ENCODE measurements around the gene MYD88. TPM values are rescaled to one million over a fixed set of nuclear protein-coding genes. Genes with fewer than 3 reads are reported as not detected.

The MYD88 gene
- total RNA-seq, 1 experiment from 2014 or later: 5.2 TPM

DNA sequence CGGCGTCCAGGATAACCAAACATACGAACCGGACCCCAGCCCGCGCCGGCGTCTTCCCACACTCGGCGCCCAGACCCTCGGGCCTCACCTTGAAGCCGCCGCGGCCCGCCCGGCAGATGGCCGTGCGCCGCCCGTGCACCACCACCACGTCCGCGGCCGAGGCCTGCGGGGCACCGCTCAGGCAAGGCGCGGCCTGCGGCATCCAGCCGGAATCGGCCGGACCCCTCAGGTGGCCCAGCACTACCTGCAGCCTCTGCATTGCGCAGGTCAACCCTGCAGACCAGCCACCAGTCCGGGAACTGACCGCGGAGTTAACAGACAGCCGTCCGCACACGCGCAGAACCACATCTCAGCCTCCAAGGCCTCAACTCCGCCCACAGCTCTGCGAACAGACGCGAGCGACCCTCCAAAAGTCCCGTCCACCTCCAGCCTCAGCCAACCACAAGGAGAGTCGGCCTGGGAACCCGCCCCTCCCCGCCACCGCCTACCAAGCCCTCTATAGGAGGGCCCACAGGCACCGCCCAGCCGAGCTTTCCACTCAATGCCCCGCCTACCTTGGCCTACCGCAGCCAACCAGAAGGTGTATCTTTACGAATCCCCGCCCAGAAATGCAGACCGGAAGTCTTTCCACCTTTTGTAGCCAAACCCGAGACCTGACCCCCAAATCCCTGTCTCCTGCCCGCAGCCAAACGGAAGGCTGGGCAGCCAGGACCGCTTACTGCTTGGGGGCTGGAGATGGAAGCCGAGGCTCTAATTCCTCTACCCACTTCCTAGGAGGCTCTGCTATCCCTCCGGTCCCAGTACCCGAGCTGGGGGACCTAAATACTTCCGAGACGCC lies 1.5 kb upstream of the MYD88 start, which contains the start of gene ACAA1:
TSS of gene ACAA1 (minus strand) at position 351 of the 838 bp plus-strand sequence. CDS start at position 259, 92 bp downstream.
- H3K36me3 ChIP-seq: peaks cover 30% of the 10 kb centered on the region
- H3K9me3 ChIP-seq (replicated peaks): no peaks in the 10 kb centered on the region
- no peaks in the 10 kb centered on the region for H3K27me3 ChIP-seq (replicated peaks)
- peak; percentile 96 to 98 for DNase-seq (ENCODE audit: low read depth in 1 of 2, low spot score in 2 of 2)
- peaks cover 20% of the 10 kb centered on the region for H3K4me1 ChIP-seq (replicated peaks)
- H3K4me3 ChIP-seq: peak within 1 kb of the TSS; percentile 83
- peak within 1 kb of the TSS; percentile 43 for H3K27ac ChIP-seq

GRCh38 chr3:38137615-38138348 lies 679 bp upstream of the MYD88 start:
- peaks cover 27% of the 10 kb centered on the region for H3K36me3 ChIP-seq
- H3K27me3 ChIP-seq (replicated peaks): no peaks in the 10 kb centered on the region
- peak in 1 of 2 experiments; percentile 33 for DNase-seq (ENCODE audit: low read depth in 1 of 2, low spot score in 2 of 2)

GRCh38 chr3:38139191-38139590 lies 730 bp downstream of the MYD88 start:
- no peaks in the 10 kb centered on the region for H3K27me3 ChIP-seq (replicated peaks)
- H3K36me3 ChIP-seq: peaks cover 19% of the 10 kb centered on the region
- peaks cover 20% of the 10 kb centered on the region for H3K4me1 ChIP-seq (replicated peaks)
- H3K4me3 ChIP-seq: peak overlapping the region; percentile 83
- H3K9me3 ChIP-seq (replicated peaks): no peaks in the 10 kb centered on the region
- H3K27ac ChIP-seq: no peak overlapping the region
- no peak for DNase-seq (ENCODE audit: low read depth in 1 of 2, low spot score in 2 of 2)

More at GRCh38 chr3:38137615-38138348, 679 bp upstream of the MYD88 start:
- Histone ChIP-seq H3K9me3 (replicated peaks) (no peaks in the 10 kb centered on the region), H3K4me1 (replicated peaks) (peaks cover 20% of the 10 kb centered on the region), H3K4me3 (peak overlapping the region; percentile 83), H3K27ac (peak overlapping the region; percentile 43)

DNA sequence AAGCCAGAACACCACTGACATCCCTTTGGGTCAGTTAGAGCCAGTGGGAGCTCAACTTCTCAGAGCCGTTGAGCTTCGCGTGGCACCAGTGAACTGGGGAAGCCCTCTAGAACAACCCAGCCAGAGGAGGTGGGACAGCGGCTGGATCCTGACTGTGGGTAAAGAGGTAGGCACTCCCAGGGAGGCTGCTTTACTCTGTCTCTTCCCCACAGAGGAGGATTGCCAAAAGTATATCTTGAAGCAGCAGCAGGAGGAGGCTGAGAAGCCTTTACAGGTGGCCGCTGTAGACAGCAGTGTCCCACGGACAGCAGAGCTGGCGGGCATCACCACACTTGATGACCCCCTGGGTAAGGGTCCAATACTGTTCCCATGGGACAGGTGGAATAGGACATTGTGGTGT lies 1.2 kb downstream of the MYD88 start:
- H3K4me3 ChIP-seq: peak overlapping the region; percentile 83
- peaks cover 16% of the 10 kb centered on the region for H3K36me3 ChIP-seq
- no peaks in the 10 kb centered on the region for H3K27me3 ChIP-seq (replicated peaks)
- H3K4me1 ChIP-seq (replicated peaks): peaks cover 20% of the 10 kb centered on the region
- no peak overlapping the region for H3K27ac ChIP-seq
- no peaks in the 10 kb centered on the region for H3K9me3 ChIP-seq (replicated peaks)
- DNase-seq (ENCODE audit: low read depth in 1 of 2, low spot score in 2 of 2): peak in 1 of 2 experiments; percentile 5

DNA sequence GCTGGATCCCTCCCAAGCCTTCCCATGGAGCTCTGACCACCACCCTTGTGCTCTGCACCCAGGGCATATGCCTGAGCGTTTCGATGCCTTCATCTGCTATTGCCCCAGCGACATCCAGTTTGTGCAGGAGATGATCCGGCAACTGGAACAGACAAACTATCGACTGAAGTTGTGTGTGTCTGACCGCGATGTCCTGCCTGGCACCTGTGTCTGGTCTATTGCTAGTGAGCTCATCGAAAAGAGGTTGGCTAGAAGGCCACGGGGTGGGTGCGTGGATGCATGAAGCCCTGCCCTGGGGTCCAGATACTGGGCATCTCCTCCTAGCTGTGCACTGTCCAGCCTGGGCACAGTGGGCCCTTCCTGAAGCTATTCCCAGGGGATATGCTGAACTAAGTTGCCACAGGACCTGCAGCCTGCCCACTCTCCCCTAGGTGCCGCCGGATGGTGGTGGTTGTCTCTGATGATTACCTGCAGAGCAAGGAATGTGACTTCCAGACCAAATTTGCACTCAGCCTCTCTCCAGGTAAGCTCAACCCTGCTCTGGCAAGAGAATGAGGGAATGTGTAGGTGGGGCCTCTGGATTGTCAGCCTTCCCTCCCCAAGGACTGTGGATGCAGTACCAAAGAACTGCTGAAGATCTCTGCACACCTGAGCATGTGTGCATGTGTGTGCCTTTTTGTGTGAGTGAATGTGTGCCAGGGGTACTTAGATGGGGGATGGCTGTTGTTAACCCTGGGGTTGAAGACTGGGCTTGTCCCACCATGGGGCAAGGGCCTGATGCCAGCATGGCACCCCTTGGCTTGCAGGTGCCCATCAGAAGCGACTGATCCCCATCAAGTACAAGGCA lies 2.1 kb downstream of the MYD88 start:
- no peak overlapping the region for H3K4me3 ChIP-seq
- peak in 1 of 2 experiments; percentile 28 for DNase-seq (ENCODE audit: low read depth in 1 of 2, low spot score in 2 of 2)
- H3K9me3 ChIP-seq (replicated peaks): no peaks in the 10 kb centered on the region
- peaks cover 16% of the 10 kb centered on the region for H3K36me3 ChIP-seq
- peaks cover 20% of the 10 kb centered on the region for H3K4me1 ChIP-seq (replicated peaks)
- H3K27me3 ChIP-seq (replicated peaks): no peaks in the 10 kb centered on the region
- no peak overlapping the region for H3K27ac ChIP-seq

DNA sequence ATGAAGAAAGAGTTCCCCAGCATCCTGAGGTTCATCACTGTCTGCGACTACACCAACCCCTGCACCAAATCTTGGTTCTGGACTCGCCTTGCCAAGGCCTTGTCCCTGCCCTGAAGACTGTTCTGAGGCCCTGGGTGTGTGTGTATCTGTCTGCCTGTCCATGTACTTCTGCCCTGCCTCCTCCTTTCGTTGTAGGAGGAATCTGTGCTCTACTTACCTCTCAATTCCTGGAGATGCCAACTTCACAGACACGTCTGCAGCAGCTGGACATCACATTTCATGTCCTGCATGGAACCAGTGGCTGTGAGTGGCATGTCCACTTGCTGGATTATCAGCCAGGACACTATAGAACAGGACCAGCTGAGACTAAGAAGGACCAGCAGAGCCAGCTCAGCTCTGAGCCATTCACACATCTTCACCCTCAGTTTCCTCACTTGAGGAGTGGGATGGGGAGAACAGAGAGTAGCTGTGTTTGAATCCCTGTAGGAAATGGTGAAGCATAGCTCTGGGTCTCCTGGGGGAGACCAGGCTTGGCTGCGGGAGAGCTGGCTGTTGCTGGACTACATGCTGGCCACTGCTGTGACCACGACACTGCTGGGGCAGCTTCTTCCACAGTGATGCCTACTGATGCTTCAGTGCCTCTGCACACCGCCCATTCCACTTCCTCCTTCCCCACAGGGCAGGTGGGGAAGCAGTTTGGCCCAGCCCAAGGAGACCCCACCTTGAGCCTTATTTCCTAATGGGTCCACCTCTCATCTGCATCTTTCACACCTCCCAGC lies 2.9 kb downstream of the MYD88 start:
- peaks cover 16% of the 10 kb centered on the region for H3K36me3 ChIP-seq
- no peaks in the 10 kb centered on the region for H3K27me3 ChIP-seq (replicated peaks)
- H3K9me3 ChIP-seq (replicated peaks): no peaks in the 10 kb centered on the region
- peak in 1 of 2 experiments; percentile 9 for DNase-seq (ENCODE audit: low read depth in 1 of 2, low spot score in 2 of 2)
- H3K4me1 ChIP-seq (replicated peaks): peaks cover 20% of the 10 kb centered on the region
- no peak overlapping the region for H3K4me3 ChIP-seq
- H3K27ac ChIP-seq: no peak overlapping the region

DNA sequence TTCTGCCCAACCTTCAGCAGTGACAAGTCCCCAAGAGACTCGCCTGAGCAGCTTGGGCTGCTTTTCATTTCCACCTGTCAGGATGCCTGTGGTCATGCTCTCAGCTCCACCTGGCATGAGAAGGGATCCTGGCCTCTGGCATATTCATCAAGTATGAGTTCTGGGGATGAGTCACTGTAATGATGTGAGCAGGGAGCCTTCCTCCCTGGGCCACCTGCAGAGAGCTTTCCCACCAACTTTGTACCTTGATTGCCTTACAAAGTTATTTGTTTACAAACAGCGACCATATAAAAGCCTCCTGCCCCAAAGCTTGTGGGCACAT lies 3.5 kb downstream of the MYD88 start:
- Histone ChIP-seq H3K4me1 (replicated peaks) (peaks cover 20% of the 10 kb centered on the region), H3K36me3 (peaks cover 16% of the 10 kb centered on the region), H3K9me3 (replicated peaks) (no peaks in the 10 kb centered on the region), H3K4me3 (no peak overlapping the region), H3K27me3 (replicated peaks) (no peaks in the 10 kb centered on the region), H3K27ac (no peak overlapping the region)
- peak in 1 of 2 experiments; percentile 18 for DNase-seq (ENCODE audit: low read depth in 1 of 2, low spot score in 2 of 2)

GRCh38 chr3:38142959-38143358 lies 4.5 kb downstream of the MYD88 start:
- no peak for DNase-seq (ENCODE audit: low read depth in 1 of 2, low spot score in 2 of 2)

GRCh38 chr3:38143511-38143910 lies 5.0 kb downstream of the MYD88 start:
- Histone ChIP-seq H3K9me3 (replicated peaks) (no peaks in the 10 kb centered on the region), H3K27ac (no peak overlapping the region), H3K4me1 (replicated peaks) (peaks cover 9% of the 10 kb centered on the region), H3K4me3 (no peak overlapping the region), H3K27me3 (replicated peaks) (no peaks in the 10 kb centered on the region), H3K36me3 (peaks cover 16% of the 10 kb centered on the region)
- no peak for DNase-seq (ENCODE audit: low read depth in 1 of 2, low spot score in 2 of 2)

More at GRCh38 chr3:38142959-38143358, 4.5 kb downstream of the MYD88 start:
- H3K4me1 ChIP-seq (replicated peaks): peaks cover 14% of the 10 kb centered on the region
- no peak overlapping the region for H3K4me3 ChIP-seq
- H3K36me3 ChIP-seq: peaks cover 16% of the 10 kb centered on the region
- no peaks in the 10 kb centered on the region for H3K27me3 ChIP-seq (replicated peaks)
- no peaks in the 10 kb centered on the region for H3K9me3 ChIP-seq (replicated peaks)
- H3K27ac ChIP-seq: no peak overlapping the region

DNA sequence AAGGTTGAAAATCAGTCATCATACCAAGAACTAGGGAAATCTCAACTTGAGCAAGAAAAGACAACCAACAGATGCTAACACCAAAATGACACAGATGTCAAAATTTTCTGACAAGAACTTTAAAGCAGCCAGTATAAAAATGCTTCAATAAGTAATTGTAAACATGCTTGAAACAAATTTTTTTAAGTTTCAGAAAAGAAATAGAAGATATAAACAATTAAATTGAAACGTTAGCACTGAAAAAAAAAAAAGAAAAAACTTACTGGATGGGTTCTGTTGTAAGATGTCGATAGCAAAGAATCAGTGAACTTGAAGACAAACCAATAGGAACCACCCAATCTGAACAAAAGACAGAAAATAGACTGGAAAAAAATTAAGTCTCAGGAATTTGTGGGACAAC lies 8.0 kb downstream of the MYD88 start:
- Histone ChIP-seq H3K4me1 (replicated peaks) (no peaks in the 10 kb centered on the region), H3K27ac (no peak overlapping the region), H3K36me3 (0 out of 2 replicates have a peak, but pooled peaks cover 8% of the 10 kb centered on the region), H3K9me3 (replicated peaks) (no peaks in the 10 kb centered on the region), H3K27me3 (replicated peaks) (no peaks in the 10 kb centered on the region), H3K4me3 (no peak overlapping the region)
- DNase-seq (ENCODE audit: low read depth in 1 of 2, low spot score in 2 of 2): no peak

DNA sequence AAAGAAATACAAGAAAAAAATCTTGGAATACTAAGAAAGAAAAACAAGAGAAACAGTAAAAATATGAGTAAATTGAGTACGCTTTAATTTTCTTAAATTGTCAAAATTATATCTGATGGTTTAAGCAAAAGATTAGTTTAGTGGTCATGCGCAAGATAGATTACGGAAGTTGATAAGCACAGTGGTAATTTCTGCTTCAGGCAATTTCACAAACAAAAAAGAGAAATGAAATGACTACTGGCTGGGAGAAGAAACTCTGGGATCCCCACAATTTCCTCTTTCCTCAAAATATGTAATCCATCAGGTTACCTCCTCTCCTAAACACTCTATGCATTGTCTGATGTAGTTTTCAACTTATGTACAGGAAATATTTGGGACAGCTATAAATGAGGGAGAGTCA lies 9.0 kb downstream of the MYD88 start:
- no peaks in the 10 kb centered on the region for H3K27me3 ChIP-seq (replicated peaks)
- no peaks in the 10 kb centered on the region for H3K4me1 ChIP-seq (replicated peaks)
- H3K4me3 ChIP-seq: no peak overlapping the region
- H3K27ac ChIP-seq: no peak overlapping the region
- H3K36me3 ChIP-seq: no peaks in the 10 kb centered on the region
- no peak for DNase-seq (ENCODE audit: low read depth in 1 of 2, low spot score in 2 of 2)
- no peaks in the 10 kb centered on the region for H3K9me3 ChIP-seq (replicated peaks)

DNA sequence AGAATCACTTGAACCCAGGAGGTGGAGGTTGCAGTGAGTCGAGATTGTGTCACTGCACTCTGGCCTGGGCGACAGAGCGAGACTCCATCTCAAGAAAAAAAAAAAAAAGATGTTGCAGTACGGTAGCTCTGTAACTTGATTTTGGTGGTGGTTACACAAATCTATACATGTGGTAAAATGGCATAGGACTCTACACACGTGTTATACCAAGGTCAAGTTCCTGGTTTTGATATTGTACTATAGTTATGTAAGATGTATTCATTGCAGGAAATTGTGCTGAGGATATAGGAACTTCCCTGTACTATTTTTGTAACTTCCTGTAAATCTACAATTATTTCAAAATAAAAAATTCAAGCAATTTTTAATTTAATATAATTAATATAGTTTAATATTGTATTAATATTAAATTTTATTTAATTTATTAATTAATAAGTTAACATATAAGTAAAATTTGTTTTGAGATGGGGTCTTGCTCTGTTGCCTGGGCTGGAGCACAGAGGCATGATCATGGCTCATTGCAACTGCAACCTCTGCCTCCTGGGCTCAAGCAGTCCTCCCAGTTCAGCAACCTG lies 9.9 kb downstream of the MYD88 start:
- Histone ChIP-seq H3K4me3 (no peak overlapping the region), H3K4me1 (replicated peaks) (no peaks in the 10 kb centered on the region), H3K9me3 (replicated peaks) (no peaks in the 10 kb centered on the region), H3K27me3 (replicated peaks) (no peaks in the 10 kb centered on the region), H3K27ac (no peak overlapping the region), H3K36me3 (no peaks in the 10 kb centered on the region)
- DNase-seq (ENCODE audit: low read depth in 1 of 2, low spot score in 2 of 2): no peak

All from SJSA1 (cell line).